ENCODE measurements around the gene SAT2. TPM values are rescaled to one million over a fixed set of nuclear protein-coding genes. Genes with fewer than 3 reads are reported as not detected.
"Not testable (repeated sequence)": the region's sequence is repeated elsewhere in the genome, so short reads cannot be mapped to it uniquely, and the experiment has no call there.

The SAT2 gene
- total RNA-seq, 1 experiment from 2014 or later: 54.9 TPM

- Histone ChIP-seq H3K9me2 (ENCODE audit: insufficient read depth) (no peaks in the 10 kb centered on the region), H3K4me1 (ENCODE audit: control insufficient read depth in 1 of 2, insufficient read depth in 2 of 2, low read length in 2 of 2) (no peaks in the 10 kb centered on the region), H3K4me2 (ENCODE audit: low read length) (no peak overlapping the region), H2AFZ (ENCODE audit: low read depth, low read length, poor library complexity, severe bottlenecking) (no peak overlapping the region), H3K9me3 (ENCODE audit: control insufficient read depth in 1 of 2, insufficient read depth in 1 of 2, low read depth in 1 of 2, low read length in 2 of 2) (no peaks in the 10 kb centered on the region), H3K27me3 (ENCODE audit: insufficient read depth, low read length) (no peaks in the 10 kb centered on the region), H3K79me2 (ENCODE audit: insufficient read depth, low read length) (no peaks in the 10 kb centered on the region), H3K4me3 (replicated peaks in 1 of 2; ENCODE audit: low read depth in 1 of 2, low read length in 2 of 2) (no peak overlapping the region), H3K9ac (ENCODE audit: low read length) (no peak overlapping the region), H4K20me1 (ENCODE audit: insufficient read depth) (no peaks in the 10 kb centered on the region), H3K27ac (ENCODE audit: low read depth, low read length) (no peak overlapping the region), H3K36me3 (ENCODE audit: control insufficient read depth in 1 of 2, insufficient read depth in 2 of 2, low read length in 2 of 2) (no peaks in the 10 kb centered on the region)
- RAD21 ChIA-PET (ENCODE audit: low non-redundant PET in 1 of 2, low total read pairs in 2 of 2, uncharacterized antibody in 2 of 2, unreplicated experiment in 2 of 2): no interaction called here
- no peak for ATAC-seq
- intact Hi-C loops (cut with micrococcal nuclease): no loop called here
- POLR2A ChIA-PET: no interaction called here
- TF ChIP-seq POLR2A (IDR thresholded peaks at IDR 0.05; ENCODE audit: borderline replicate concordance, extremely low read depth, insufficient read depth, insufficient read length) (no peak), REST (IDR thresholded peaks at IDR 0.05; ENCODE audit: low read depth) (no peak), EZH2phosphoT487 (IDR thresholded peaks at IDR 0.05; ENCODE audit: borderline replicate concordance) (no peak)
- CTCF ChIA-PET: interaction anchor here (0.9 kb wide), 1 partner anchor 14 kb away, joined by 3 read pairs; no protein-coding TSS in a partner anchor
- no TSS peak for BruUV-seq (replicated peaks)
- DNase-seq (ENCODE audit: low read depth, low spot score): no peak
Observed at GRCh38 chr17:7646457-7646856, 18.8 kb upstream of the SAT2 start.

DNA sequence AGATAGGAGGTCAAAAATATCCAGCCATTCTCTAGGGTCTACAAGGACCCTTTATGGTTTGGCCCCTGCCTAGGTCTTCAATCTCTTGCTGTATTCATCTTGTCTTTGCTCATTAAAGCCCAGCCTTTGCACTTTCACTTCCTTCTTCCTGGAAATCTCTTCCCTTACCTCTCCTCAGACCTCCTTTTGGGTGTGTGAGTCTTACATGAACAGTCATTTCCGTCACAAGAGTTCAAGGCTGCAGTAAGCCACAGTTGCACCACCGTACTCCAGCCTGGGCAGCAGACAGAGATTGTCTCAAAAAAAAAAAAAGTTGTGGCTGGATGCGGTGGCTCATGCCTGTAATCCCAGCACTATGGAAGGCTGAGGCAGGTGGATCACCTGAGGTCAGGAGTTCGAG lies 17.2 kb upstream of the SAT2 start:
- RAD21 ChIA-PET (ENCODE audit: low non-redundant PET in 1 of 2, low total read pairs in 2 of 2, uncharacterized antibody in 2 of 2, unreplicated experiment in 2 of 2): no interaction called here
- DNase-seq (ENCODE audit: low read depth, low spot score): no peak
- no peaks in the 10 kb centered on the region for H3K79me2 ChIP-seq (ENCODE audit: insufficient read depth, low read length)
- POLR2A ChIA-PET: no interaction called here
- H3K36me3 ChIP-seq (ENCODE audit: control insufficient read depth in 1 of 2, insufficient read depth in 2 of 2, low read length in 2 of 2): no peaks in the 10 kb centered on the region
- no peaks in the 10 kb centered on the region for H3K9me3 ChIP-seq (ENCODE audit: control insufficient read depth in 1 of 2, insufficient read depth in 1 of 2, low read depth in 1 of 2, low read length in 2 of 2)
- TF ChIP-seq EGR1 (IDR thresholded peaks at IDR 0.05; ENCODE audit: low read depth) (no peak), FOSL1 (IDR thresholded peaks at IDR 0.05; ENCODE audit: low read depth) (no peak), REST (IDR thresholded peaks at IDR 0.05; ENCODE audit: low read depth) (no peak)
- no peak overlapping the region for H3K9ac ChIP-seq (ENCODE audit: low read length)
- H3K4me3 ChIP-seq (replicated peaks in 1 of 2; ENCODE audit: low read depth in 1 of 2, low read length in 2 of 2): no peak overlapping the region
- H2AFZ ChIP-seq (ENCODE audit: low read depth, low read length, poor library complexity, severe bottlenecking): no peak overlapping the region
- BruUV-seq (replicated peaks): no TSS peak
- no peak overlapping the region for H3K27ac ChIP-seq (ENCODE audit: low read depth, low read length)
- H3K27me3 ChIP-seq (ENCODE audit: insufficient read depth, low read length): no peaks in the 10 kb centered on the region
- CTCF ChIA-PET: no interaction called here
- H4K20me1 ChIP-seq (ENCODE audit: insufficient read depth): no peaks in the 10 kb centered on the region
- no peaks in the 10 kb centered on the region for H3K4me1 ChIP-seq (ENCODE audit: control insufficient read depth in 1 of 2, insufficient read depth in 2 of 2, low read length in 2 of 2)
- no peak overlapping the region for H3K4me2 ChIP-seq (ENCODE audit: low read length)
- intact Hi-C loops (cut with micrococcal nuclease): no loop called here
- H3K9me2 ChIP-seq (ENCODE audit: insufficient read depth): no peaks in the 10 kb centered on the region
- no peak for ATAC-seq

GRCh38 chr17:7641635-7642034 lies 14.0 kb upstream of the SAT2 start:
- H3K9ac ChIP-seq (ENCODE audit: low read length); H3K9me3 ChIP-seq (ENCODE audit: control insufficient read depth in 1 of 2, insufficient read depth in 1 of 2, low read depth in 1 of 2, low read length in 2 of 2); H4K20me1 ChIP-seq (ENCODE audit: insufficient read depth); CTCF ChIA-PET; DNase-seq (ENCODE audit: low read depth, low spot score); H3K27me3 ChIP-seq (ENCODE audit: insufficient read depth, low read length); BruUV-seq (replicated peaks); H3K36me3 ChIP-seq (ENCODE audit: control insufficient read depth in 1 of 2, insufficient read depth in 2 of 2, low read length in 2 of 2); intact Hi-C loops (cut with micrococcal nuclease); H3K27ac ChIP-seq (ENCODE audit: low read depth, low read length); H2AFZ ChIP-seq (ENCODE audit: low read depth, low read length, poor library complexity, severe bottlenecking); H3K4me1 ChIP-seq (ENCODE audit: control insufficient read depth in 1 of 2, insufficient read depth in 2 of 2, low read length in 2 of 2); RAD21 ChIA-PET (ENCODE audit: low non-redundant PET in 1 of 2, low total read pairs in 2 of 2, uncharacterized antibody in 2 of 2, unreplicated experiment in 2 of 2); H3K79me2 ChIP-seq (ENCODE audit: insufficient read depth, low read length); H3K9me2 ChIP-seq (ENCODE audit: insufficient read depth); H3K4me2 ChIP-seq (ENCODE audit: low read length); ATAC-seq; H3K4me3 ChIP-seq (replicated peaks in 1 of 2; ENCODE audit: low read depth in 1 of 2, low read length in 2 of 2): not testable (repeated sequence)
- POLR2A ChIA-PET: interaction anchor here (1.0 to 1.7 kb wide), 2 partner anchors 14 to 46 kb away, joined by 4 read pairs; partner anchors contain the start of genes SAT2, TP53 and WRAP53

All from HCT116 (cell line).